Transverse colon (tissue), 4 donors: ENCODE data around the gene TMED7. TPM values are rescaled to one million over a fixed set of nuclear protein-coding genes. Genes with fewer than 3 reads are reported as not detected.
A peak's percentile ranks its signal among the peaks of the same experiment; 100 is the strongest.

ENCODE experiments used
- DNase-seq: peaks from one replicate; pipeline ENCODE4 v3.0.0-alpha.2; 2019
- H3K27ac ChIP-seq, 4 donors: fragments of 200-600 bp; sonication (generic); 2 replicates each; pipeline ENCODE4 v1.5.1; 2016 to 2018; ENCODE audit warnings: inconsistent platforms in 4 of 4
- H3K27me3 ChIP-seq: fragments of 200-600 bp; sonication (generic); 2 replicates; pipeline ENCODE4 v1.5.1; 2017; ENCODE audit warnings: inconsistent platforms
- H3K36me3 ChIP-seq, 4 donors: fragments of 200-600 bp; sonication (generic); 2 replicates each; pipeline ENCODE4 v1.5.1; 2017 to 2019; ENCODE audit warnings: inconsistent platforms in 4 of 4
- H3K4me1 ChIP-seq, 4 donors: fragments of 200-600 bp; sonication (generic); 2 replicates each; pipeline ENCODE4 v1.5.1; 2017 to 2020; ENCODE audit warnings: inconsistent platforms in 4 of 4
- H3K4me3 ChIP-seq, 4 donors: fragments of 200-600 bp; sonication (generic); 1 replicate in 1 of 4; 2 replicates in 3 of 4; pipeline versions ENCODE4 v1.5.1 to v1.6.1; 2017 to 2019; ENCODE audit warnings: inconsistent platforms in 4 of 4
- H3K9me3 ChIP-seq, 2 donors: fragments of 200-600 bp; sonication (generic); 2 replicates each; pipeline ENCODE4 v1.5.1; 2017 to 2019; ENCODE audit warnings: inconsistent platforms in 2 of 2
- CTCF ChIP-seq, 5 experiments: fragments of 200-600 bp in 3 of 5; fragments of 450-650 bp in 2 of 5; sonication (generic) in 3 of 5; IDR thresholded peaks; 1 replicate in 2 of 5; 2 replicates in 3 of 5; pipeline ENCODE4 v1.5.1; 2016 to 2017; ENCODE audit warnings: antibody characterized with exemption in 5 of 5, inconsistent platforms in 3 of 5, mild to moderate bottlenecking in 2 of 5, moderate library complexity in 1 of 5
- EP300 ChIP-seq: sonication (generic); formaldehyde crosslinking; IDR thresholded peaks from one replicate; pipeline ENCODE4 v1.6.1; 2017; ENCODE audit warnings: antibody characterized with exemption, low read depth
- POLR2A ChIP-seq: fragments of 450-650 bp; IDR thresholded peaks from one replicate; pipeline ENCODE4 v1.6.1; 2016; ENCODE audit warnings: antibody characterized with exemption, mild to moderate bottlenecking, moderate library complexity
- POLR2AphosphoS5 ChIP-seq, 3 donors: sonication (generic); formaldehyde crosslinking; IDR thresholded peaks; one replicate each; pipeline ENCODE4 v1.6.1; 2016; ENCODE audit warnings: antibody characterized with exemption in 3 of 3
- WGBS, 2 donors: methylation state at CpG; one replicate each; pipeline ENCODE4 v1.1.5; 2018; ENCODE audit warnings: low coverage in 1 of 2; 5-methylcytosine and 5-hydroxymethylcytosine counted together
- in situ Hi-C, 4 donors: fragments of 200-750 bp; cut with MboI; loops; one replicate each; pipeline versions ENCODE4 v1.15.0 to v1.15.1; 2017; ENCODE audit warnings: low sequenced_read_pairs in 3 of 4, low pct_ligation_motif_present in 1 of 4, low pct_unique_long_range_greater_than_20kb in 1 of 4
- intact Hi-C: fragments of 100-400 bp; cut with DNase I; formaldehyde crosslinking; loops from one replicate; pipeline ENCODE4 v1.15.1; 2023; ENCODE audit warnings: low total_unique reads
- total RNA-seq, 4 donors: library from RNA; depleted of rRNA; stranded (reverse); fragments of >200 nt; gene quantifications; one replicate each; pipeline ENCODE4 v1.1.0, GENCODE V29; 2016

TMED7 gene
- total RNA-seq, 4 donors from 2014 or later = 29.9 to 122 (median 98.2) TPM

DNA sequence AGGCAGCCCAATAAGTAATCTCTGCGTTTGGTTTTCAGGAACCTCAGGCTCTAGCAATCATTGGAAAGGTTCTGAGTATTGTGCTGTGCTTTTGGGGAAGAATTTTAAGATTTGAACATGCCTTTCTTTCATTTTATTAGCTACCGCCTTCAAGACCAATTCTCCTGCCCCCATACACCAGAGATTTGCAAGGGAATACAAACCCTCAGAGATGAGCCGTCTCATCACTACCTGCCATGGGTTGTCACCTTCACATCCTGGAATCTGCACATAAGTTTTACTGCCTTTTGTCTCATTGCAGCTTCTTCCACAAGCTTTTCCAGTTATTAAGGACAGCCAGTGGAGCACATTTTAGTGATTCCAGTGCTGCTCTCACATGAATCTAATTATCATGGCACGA, 11.7 kb upstream of the TMED7 start:
- Histone ChIP-seq H3K9me3 (no peaks in the 10 kb centered on the region), H3K4me3 (no peak overlapping the region), H3K4me1 (peaks cover 0 to 8% (median 5%) of the 10 kb centered on the region in 4 donors), H3K36me3 (no peaks in the 10 kb centered on the region), H3K27ac (no peak overlapping the region), H3K27me3 (no peaks in the 10 kb centered on the region)
- intact Hi-C loops = no loop called here
- 72 to 74% methylated on average over 4 of the region's 4 CpGs for WGBS, 2 donors
- in situ Hi-C loops = no loop called here
- DNase-seq = no peak
- TF ChIP-seq POLR2AphosphoS5 (IDR thresholded peaks at IDR 0.05) (no peak), EP300 (no peak), POLR2A (no peak), CTCF (IDR thresholded peaks at IDR 0.05) (no peak)

DNA sequence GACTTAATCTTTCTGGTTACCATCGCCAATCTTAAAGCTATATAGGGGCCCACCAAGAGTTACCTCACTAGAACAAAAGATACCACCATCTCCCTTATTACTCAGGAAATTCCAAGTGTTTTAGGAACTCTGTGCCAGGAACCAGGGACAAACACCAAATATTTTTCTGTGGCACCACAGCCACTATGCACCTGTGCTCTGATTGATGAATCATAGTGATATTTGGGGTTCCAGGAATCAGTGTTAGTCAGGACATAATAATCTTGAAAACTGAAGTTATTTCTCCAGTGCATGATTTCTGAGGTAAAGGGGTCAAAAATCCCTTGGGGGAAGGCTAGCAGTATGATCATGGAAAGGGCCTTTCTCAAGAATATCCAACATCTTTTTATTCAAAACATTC, 10.2 kb upstream of the TMED7 start:
- TF ChIP-seq POLR2AphosphoS5 (IDR thresholded peaks at IDR 0.05) (no peak), CTCF (IDR thresholded peaks at IDR 0.05) (no peak)
- H3K4me3 ChIP-seq = no peak overlapping the region
- in situ Hi-C loops (no loop called here), intact Hi-C loops (no loop called here)
- H3K9me3 ChIP-seq = no peaks in the 10 kb centered on the region
- no peak overlapping the region for H3K27ac ChIP-seq
- peaks cover 0 to 8% (median 5%) of the 10 kb centered on the region in 4 donors for H3K4me1 ChIP-seq
- no peaks in the 10 kb centered on the region for H3K27me3 ChIP-seq
- DNase-seq = no peak
- WGBS, 2 donors = 70% methylated on average over 1 of the region's 1 CpG; no CpG with 5 or more reads in 1 of the 2 donors
- H3K36me3 ChIP-seq = no peaks in the 10 kb centered on the region

DNA sequence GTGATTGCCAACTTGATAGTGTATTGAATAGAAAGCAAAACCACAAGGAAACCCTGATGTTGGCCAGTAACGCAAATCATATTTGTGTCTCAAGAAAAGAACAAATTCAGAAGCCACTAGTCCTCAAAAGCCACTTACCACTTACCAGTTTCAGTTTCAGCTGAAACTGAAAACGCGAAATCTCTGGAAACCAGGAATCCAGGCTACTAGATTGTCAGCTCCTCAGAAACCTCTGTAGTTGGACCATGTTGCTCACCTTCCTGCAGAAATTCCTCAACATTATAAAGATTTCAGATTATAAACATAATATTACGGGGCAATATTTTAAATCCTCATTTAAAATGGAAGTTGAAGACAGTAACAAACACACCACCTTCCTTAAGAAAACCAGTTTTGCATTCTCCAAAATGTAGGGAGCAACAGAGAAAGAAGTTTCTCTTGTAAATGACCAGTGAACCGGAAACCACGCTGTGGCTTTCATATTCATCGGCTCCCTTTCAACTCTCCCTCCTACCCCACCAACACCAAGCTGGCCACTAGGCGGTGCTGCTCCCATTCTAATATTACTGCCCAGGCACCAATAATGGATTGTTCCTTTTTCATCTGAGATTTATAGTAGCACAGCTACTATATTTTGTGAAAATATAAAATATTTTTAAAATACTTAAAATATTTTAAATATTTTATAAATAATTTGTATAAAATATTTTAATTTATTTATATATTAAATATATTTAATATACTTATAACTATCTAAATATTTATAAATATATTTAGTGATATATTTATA, 8.7 kb upstream of the TMED7 start:
- in situ Hi-C loops = no loop called here
- H3K4me1 ChIP-seq = peaks cover 0 to 8% (median 5%) of the 10 kb centered on the region in 4 donors
- no peaks in the 10 kb centered on the region for H3K36me3 ChIP-seq
- H3K27me3 ChIP-seq = no peaks in the 10 kb centered on the region
- H3K9me3 ChIP-seq = no peaks in the 10 kb centered on the region
- peak overlapping the region; percentile 58 to 82 (median 76) for H3K27ac ChIP-seq
- intact Hi-C loops = no loop called here
- WGBS, 2 donors = 0 to 6% methylated on average over 8 of the region's 8 CpGs
- peak overlapping the region in 3 of 4 donors; percentile 8 to 37 (median 26) for H3K4me3 ChIP-seq
- DNase-seq = peak; percentile 93
- TF ChIP-seq POLR2A = no peak
- TF ChIP-seq EP300 = no peak
- peak; percentile 86 to 96 (median 90) for TF ChIP-seq CTCF (IDR thresholded peaks at IDR 0.05)
- no peak for TF ChIP-seq POLR2AphosphoS5 (IDR thresholded peaks at IDR 0.05)

DNA sequence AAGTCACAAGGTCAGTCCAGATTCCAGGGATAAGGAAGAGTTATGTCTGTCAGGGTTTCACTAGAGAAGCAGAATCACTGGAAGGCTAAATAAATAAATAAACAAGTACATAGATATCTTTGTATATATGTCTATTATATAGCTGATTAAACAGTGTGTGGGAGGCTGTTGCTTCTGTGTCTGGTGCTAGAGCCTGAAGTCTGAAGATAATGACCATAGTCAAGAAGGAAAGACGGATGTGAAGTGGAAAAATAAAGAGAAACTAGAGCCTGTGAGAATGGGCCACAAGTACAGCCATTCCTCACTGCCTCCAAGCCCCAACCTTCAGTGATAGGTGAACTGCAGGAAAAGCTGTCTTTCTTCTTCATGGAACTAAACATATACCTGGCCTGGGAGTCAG, 4.1 kb upstream of the TMED7 start:
- intact Hi-C loops (no loop called here), in situ Hi-C loops (loop anchor here in 2 of 4 donors (10.0 kb wide), 2 partner anchors 205 to 445 kb away; no protein-coding TSS in a partner anchor)
- Histone ChIP-seq H3K4me3 (no peak overlapping the region), H3K4me1 (peaks cover 0 to 16% (median 7%) of the 10 kb centered on the region in 4 donors), H3K36me3 (no peaks in the 10 kb centered on the region), H3K9me3 (no peaks in the 10 kb centered on the region), H3K27me3 (no peaks in the 10 kb centered on the region), H3K27ac (no peak overlapping the region)
- no peak for DNase-seq
- WGBS, 2 donors = 87 to 92% methylated on average over 1 of the region's 1 CpG
- TF ChIP-seq POLR2AphosphoS5 (IDR thresholded peaks at IDR 0.05) (no peak), CTCF (IDR thresholded peaks at IDR 0.05) (no peak), POLR2A (no peak), EP300 (no peak)
